DOHH2 (cell line): Measurements from ENCODE around the gene RAB3D.
A peak's percentile ranks its signal among the peaks of the same experiment; 100 is the strongest.
"Not testable (repeated sequence)": the region's sequence is repeated elsewhere in the genome, so short reads cannot be mapped to it uniquely, and the experiment has no call there.

Source experiments
- H3F3A ChIP-seq: fragments of 200-600 bp; sonication (generic), shearing (Covaris generic); 2 replicates; pipeline ENCODE4 v1.6.0; 2016; ENCODE audit warnings: antibody characterized with exemption, mild to moderate bottlenecking; ENCODE audit not compliant: control insufficient read depth, insufficient read depth
- H3K27ac ChIP-seq: fragments of 200-600 bp; sonication (generic); 2 replicates; pipeline ENCODE4 v1.5.1; 2014; ENCODE audit warnings: low read depth, mild to moderate bottlenecking, low read length, moderate library complexity
- H3K27me3 ChIP-seq: fragments of 200-600 bp; sonication (generic); 2 replicates; pipeline ENCODE4 v1.6.1; 2014; ENCODE audit warnings: mild to moderate bottlenecking, low read length, mixed read lengths; ENCODE audit not compliant: control insufficient read depth
- H3K36me3 ChIP-seq: fragments of 200-600 bp; sonication (generic); 2 replicates; pipeline ENCODE4 v1.6.1; 2014; ENCODE audit warnings: mild to moderate bottlenecking, low read length, moderate library complexity, mixed read lengths; ENCODE audit not compliant: control insufficient read depth
- H3K4me1 ChIP-seq: fragments of 200-600 bp; sonication (generic); 2 replicates; pipeline ENCODE4 v1.6.1; 2014; ENCODE audit warnings: mild to moderate bottlenecking, low read length, mixed read lengths; ENCODE audit not compliant: control insufficient read depth
- H3K4me2 ChIP-seq: fragments of 200-600 bp; sonication (generic); 2 replicates; pipeline ENCODE4 v1.6.0; 2014; ENCODE audit warnings: mild to moderate bottlenecking, low read length, moderate library complexity
- H3K4me3 ChIP-seq: fragments of 200-600 bp; sonication (generic); 2 replicates; pipeline ENCODE4 v1.5.1; 2014; ENCODE audit warnings: mild to moderate bottlenecking, low read length, mixed read lengths
- H3K79me2 ChIP-seq: fragments of 200-600 bp; sonication (generic); 2 replicates; pipeline ENCODE4 v1.6.1; 2014; ENCODE audit warnings: mild to moderate bottlenecking, low read length, mixed read lengths; ENCODE audit not compliant: control insufficient read depth
- H3K9me2 ChIP-seq: fragments of 200-600 bp; sonication (generic); replicated peaks from 2 replicates; pipeline ENCODE4 v1.6.1; 2014; ENCODE audit warnings: mild to moderate bottlenecking, low read length, mixed read lengths; ENCODE audit not compliant: control insufficient read depth
- H3K9me3 ChIP-seq: fragments of 200-600 bp; sonication (generic); 2 replicates; pipeline ENCODE4 v1.6.1; 2014; ENCODE audit warnings: antibody characterized with exemption, low read length, mixed read lengths; ENCODE audit not compliant: control insufficient read depth, insufficient read depth
- H4K20me1 ChIP-seq: fragments of 200-600 bp; sonication (generic); 2 replicates; pipeline ENCODE4 v1.6.0; 2014; ENCODE audit warnings: low read depth, mild to moderate bottlenecking, antibody characterized with exemption, low read length, moderate library complexity; ENCODE audit not compliant: control insufficient read depth, insufficient read depth
- CTCF ChIP-seq: fragments of 200-600 bp; sonication (generic); IDR thresholded peaks from one replicate; pipeline ENCODE4 v1.5.1; 2014; ENCODE audit warnings: antibody characterized with exemption, mild to moderate bottlenecking, low read depth, low read length; ENCODE audit not compliant: poor library complexity, severe bottlenecking
- EZH2phosphoT487 ChIP-seq: fragments of 200-600 bp; sonication (generic); IDR thresholded peaks from 2 replicates; pipeline ENCODE4 v1.6.1; 2017; ENCODE audit warnings: borderline replicate concordance, mild to moderate bottlenecking, antibody characterized with exemption, low read length, moderate library complexity, mixed read lengths

The RAB3D gene

DNA sequence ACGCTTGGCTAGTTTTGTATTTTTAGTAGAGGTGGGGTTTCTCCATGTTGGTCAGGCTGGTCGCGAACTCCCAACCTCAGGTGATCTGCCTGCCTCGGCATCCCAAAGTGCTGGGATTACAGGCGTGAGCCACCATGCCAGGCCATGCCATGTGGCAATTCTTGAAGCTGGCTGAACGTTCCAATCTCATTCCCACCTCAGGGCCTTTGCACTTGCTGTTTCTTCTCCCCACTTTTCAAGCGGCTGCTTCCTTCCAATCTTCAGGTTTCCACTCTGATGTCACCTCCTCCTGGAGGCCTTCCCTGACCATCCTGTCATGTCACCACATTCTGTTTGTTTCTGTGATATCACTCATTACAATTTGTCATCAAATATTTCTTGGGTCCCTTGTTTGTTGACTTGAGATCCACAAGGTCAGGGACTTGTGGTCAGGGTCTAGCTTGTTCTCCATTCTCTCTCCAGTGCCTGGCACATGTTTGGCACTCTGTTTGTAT is 40.4 kb upstream of the RAB3D start:
- Histone ChIP-seq H3K4me2 (peak overlapping the region; percentile 95), H3F3A (peaks cover 19% of the 10 kb centered on the region), H4K20me1 (no peaks in the 10 kb centered on the region), H3K4me3 (peak overlapping the region; percentile 96), H3K27me3 (peaks cover 6% of the 10 kb centered on the region; the same call in 1 of the 2 replicates), H3K9me3 (no peaks in the 10 kb centered on the region), H3K36me3 (peaks cover 33% of the 10 kb centered on the region), H3K9me2 (no peaks in the 10 kb centered on the region), H3K4me1 (peaks cover 72% of the 10 kb centered on the region), H3K79me2 (peaks cover 52% of the 10 kb centered on the region), H3K27ac (peak overlapping the region; percentile 89)
- TF ChIP-seq EZH2phosphoT487 = no peak
- TF ChIP-seq CTCF = no peak

DNA sequence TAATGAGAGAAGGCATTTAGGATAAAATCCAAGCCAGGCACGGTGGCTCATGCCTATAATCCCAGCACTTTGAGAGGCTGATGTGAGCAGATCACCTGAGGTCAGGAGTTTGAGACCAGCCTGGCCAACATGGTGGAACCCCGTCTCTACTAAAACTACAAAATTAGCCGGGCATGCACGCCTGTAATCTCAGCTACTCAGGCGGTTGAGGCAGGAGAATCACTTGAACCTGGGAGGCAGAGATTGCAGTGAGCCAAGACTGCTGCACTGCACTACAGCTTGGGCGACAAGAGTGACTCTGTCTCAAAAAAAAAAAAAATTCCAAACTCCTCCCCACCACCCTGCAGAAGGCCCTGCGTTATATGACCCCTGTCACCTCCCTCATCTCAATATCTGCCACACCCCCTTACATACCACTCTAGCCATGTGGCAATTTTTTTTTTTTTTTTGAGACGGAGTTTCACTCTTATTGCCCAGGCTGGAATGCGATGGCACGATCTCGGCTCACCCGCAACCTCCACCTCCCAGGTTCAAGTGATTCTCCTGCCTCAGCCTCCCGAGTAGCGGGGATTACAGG is 39.9 kb upstream of the RAB3D start:
- H3K4me2 ChIP-seq = peak overlapping the region; percentile 95; the same call in 1 of the 2 replicates
- H3K79me2 ChIP-seq = peaks cover 52% of the 10 kb centered on the region
- not testable (repeated sequence) for H3K27ac ChIP-seq, H4K20me1 ChIP-seq, H3K4me3 ChIP-seq, H3K9me2 ChIP-seq, H3K27me3 ChIP-seq, H3K9me3 ChIP-seq
- peaks cover 33% of the 10 kb centered on the region for H3K36me3 ChIP-seq
- peaks cover 19% of the 10 kb centered on the region for H3F3A ChIP-seq
- peaks cover 71% of the 10 kb centered on the region for H3K4me1 ChIP-seq

DNA sequence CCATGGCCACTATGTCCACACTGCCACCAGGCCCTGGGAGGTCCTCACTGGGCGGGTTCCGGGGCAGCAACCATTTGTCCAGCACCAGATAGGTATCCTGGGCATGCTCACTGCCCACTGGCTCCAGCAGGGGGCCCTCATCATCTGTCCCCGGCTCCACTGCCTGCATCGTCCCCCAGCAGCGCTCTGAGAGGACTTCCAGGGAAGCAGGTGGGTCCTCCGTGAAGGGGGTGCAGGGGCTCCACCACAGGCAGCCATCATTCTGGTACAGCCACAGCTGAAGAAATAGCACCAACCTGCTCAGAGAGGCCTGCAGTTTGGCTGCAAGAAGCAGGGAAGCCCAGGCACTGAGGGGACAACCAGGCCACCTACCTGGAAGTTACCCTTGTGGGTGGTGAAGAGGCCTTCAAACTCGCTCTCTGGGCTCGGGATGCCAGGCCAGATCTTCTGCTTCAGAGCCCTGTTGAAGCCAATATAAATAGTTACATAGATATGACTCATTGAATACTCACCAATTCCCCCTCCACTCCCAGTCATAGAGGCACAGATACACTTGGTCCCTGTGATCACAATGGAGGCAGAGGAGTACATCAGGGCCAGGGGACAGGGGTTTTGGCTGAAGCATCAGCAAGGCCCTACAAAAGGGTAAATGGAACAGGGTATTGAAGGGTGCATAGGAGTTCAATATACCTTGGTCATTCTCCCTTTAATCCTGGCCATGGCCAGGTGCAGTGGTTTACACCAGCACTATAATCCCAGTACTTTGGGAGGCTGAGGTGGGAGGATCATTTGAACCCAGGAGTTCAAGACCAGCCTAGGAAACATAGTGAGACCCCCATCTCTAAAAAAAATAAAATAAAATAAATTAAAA is 39.1 kb upstream of the RAB3D start:
- H3F3A ChIP-seq = peaks cover 19% of the 10 kb centered on the region
- H4K20me1 ChIP-seq = no peaks in the 10 kb centered on the region
- no peak overlapping the region for H3K27ac ChIP-seq
- H3K9me2 ChIP-seq = no peaks in the 10 kb centered on the region
- H3K36me3 ChIP-seq = peaks cover 33% of the 10 kb centered on the region
- TF ChIP-seq EZH2phosphoT487 (no peak), CTCF (peak; percentile 77)
- H3K4me1 ChIP-seq = peaks cover 71% of the 10 kb centered on the region
- H3K4me3 ChIP-seq = no peak overlapping the region
- H3K4me2 ChIP-seq = peak overlapping the region; percentile 99
- peaks cover 57% of the 10 kb centered on the region for H3K79me2 ChIP-seq
- H3K9me3 ChIP-seq = no peaks in the 10 kb centered on the region
- peaks cover 1% of the 10 kb centered on the region; the same call in 1 of the 2 replicates for H3K27me3 ChIP-seq

DNA sequence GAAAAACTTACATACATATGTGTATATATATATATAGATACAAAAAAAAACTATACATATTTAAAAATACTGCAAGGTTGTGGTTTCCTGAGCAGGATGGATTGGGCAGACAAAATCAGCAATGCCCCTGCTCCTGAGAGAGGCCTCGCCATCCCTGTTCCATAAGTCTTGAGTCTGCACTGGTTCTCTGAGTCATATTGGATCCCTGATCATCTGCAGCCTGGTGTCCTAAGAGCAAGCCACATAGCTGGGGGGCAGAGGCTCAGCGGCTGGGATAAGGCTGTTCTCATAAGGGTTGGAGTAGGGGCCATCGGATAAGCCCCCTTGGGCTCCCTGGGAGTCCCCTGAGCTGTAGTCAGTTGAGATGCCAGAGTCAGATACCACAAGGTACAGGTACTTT is 38.3 kb upstream of the RAB3D start:
- Histone ChIP-seq H3K79me2 (peaks cover 57% of the 10 kb centered on the region), H3K4me2 (peak overlapping the region; percentile 99), H3K4me3 (no peak overlapping the region), H3K27ac (peak overlapping the region; percentile 64; the same call in 1 of the 2 replicates), H3K27me3 (no peaks in the 10 kb centered on the region), H3K4me1 (peaks cover 64% of the 10 kb centered on the region), H4K20me1 (no peaks in the 10 kb centered on the region), H3K36me3 (peaks cover 33% of the 10 kb centered on the region), H3K9me3 (no peaks in the 10 kb centered on the region), H3K9me2 (no peaks in the 10 kb centered on the region), H3F3A (peaks cover 19% of the 10 kb centered on the region)
- TF ChIP-seq EZH2phosphoT487 (no peak), CTCF (no peak)
